Liver (tissue), 9 donors: ENCODE results near the gene CDK17. TPM values are rescaled to one million over a fixed set of nuclear protein-coding genes. Genes with fewer than 3 reads are reported as not detected.

Experiments used
- DNase-seq: peaks from one replicate; pipeline ENCODE4 v3.0.0-alpha.2; 2017; ENCODE audit warnings: low spot score
- H3K27ac ChIP-seq, 2 donors: one replicate each; pipeline ENCODE4 v1.7.0; 2013; ENCODE audit warnings: inconsistent platforms in 2 of 2, low read length in 2 of 2, control low read depth in 1 of 2, low read depth in 1 of 2, mild to moderate bottlenecking in 1 of 2
- H3K27me3 ChIP-seq, 4 donors: one replicate each; pipeline versions ENCODE4 v1.6.1 to v1.7.0; 2013; ENCODE audit warnings: low read length in 3 of 4, inconsistent platforms in 1 of 4, mild to moderate bottlenecking in 1 of 4, moderate library complexity in 1 of 4; ENCODE audit not compliant: control insufficient read depth in 4 of 4, insufficient read depth in 4 of 4
- H3K36me3 ChIP-seq, 4 donors: one replicate each; pipeline versions ENCODE4 v1.6.1 to v1.7.0; 2013; ENCODE audit warnings: low read length in 3 of 4, mild to moderate bottlenecking in 3 of 4, low read depth in 1 of 4, moderate library complexity in 1 of 4; ENCODE audit not compliant: control insufficient read depth in 4 of 4, insufficient read depth in 3 of 4
- H3K4me1 ChIP-seq, 4 donors: one replicate each; pipeline versions ENCODE4 v1.6.1 to v1.7.0; 2013; ENCODE audit warnings: low read length in 3 of 4, mild to moderate bottlenecking in 3 of 4, moderate library complexity in 1 of 4; ENCODE audit not compliant: control insufficient read depth in 4 of 4, insufficient read depth in 4 of 4
- H3K4me3 ChIP-seq, 3 donors: one replicate each; pipeline versions ENCODE4 v1.6.1 to v1.7.0; 2013; ENCODE audit warnings: low read length in 3 of 3, control low read depth in 1 of 3, low read depth in 1 of 3, mild to moderate bottlenecking in 1 of 3
- H3K9ac ChIP-seq, 2 donors: one replicate each; pipeline ENCODE4 v1.7.0; 2013; ENCODE audit warnings: low read length in 2 of 2, mild to moderate bottlenecking in 2 of 2, moderate library complexity in 2 of 2, control low read depth in 1 of 2, low read depth in 1 of 2
- H3K9me3 ChIP-seq, 4 donors: one replicate each; pipeline versions ENCODE4 v1.6.1 to v1.7.0; 2013; ENCODE audit warnings: low read length in 3 of 4; ENCODE audit not compliant: control insufficient read depth in 4 of 4
- EGR1 ChIP-seq, 2 donors: IDR thresholded peaks; 2 replicates each; pipeline ENCODE4 v1.6.1; 2016 to 2018; ENCODE audit warnings: antibody characterized with exemption in 2 of 2, low read depth in 2 of 2
- FOXA1 ChIP-seq: IDR thresholded peaks from 2 replicates; pipeline ENCODE4 v1.6.1; 2016; ENCODE audit warnings: antibody characterized with exemption
- FOXA2 ChIP-seq: IDR thresholded peaks from 2 replicates; pipeline ENCODE4 v1.6.1; 2016; ENCODE audit warnings: antibody characterized with exemption
- GABPA ChIP-seq, 2 donors: IDR thresholded peaks in 1 of 2; conservative IDR thresholded peaks in 1 of 2; 2 replicates each; pipeline ENCODE4 v1.6.1; 2016; ENCODE audit warnings: antibody characterized with exemption in 2 of 2, mild to moderate bottlenecking in 1 of 2, moderate library complexity in 1 of 2
- HNF4A ChIP-seq, 2 donors: conservative IDR thresholded peaks; 2 replicates each; pipeline ENCODE4 v1.6.1; 2016; ENCODE audit warnings: antibody characterized with exemption in 2 of 2, mild to moderate bottlenecking in 2 of 2
- HNF4G ChIP-seq: IDR thresholded peaks from 2 replicates; pipeline ENCODE4 v1.6.1; 2016; ENCODE audit warnings: antibody characterized with exemption
- JUND ChIP-seq, 2 donors: IDR thresholded peaks; 2 replicates each; pipeline ENCODE4 v1.6.1; 2016; ENCODE audit warnings: antibody characterized with exemption in 2 of 2
- MAX ChIP-seq: IDR thresholded peaks from 2 replicates; pipeline ENCODE4 v1.6.1; 2016; ENCODE audit warnings: antibody characterized with exemption
- NR2F2 ChIP-seq: IDR thresholded peaks from 2 replicates; pipeline ENCODE4 v1.6.1; 2016; ENCODE audit warnings: antibody characterized with exemption
- RAD21 ChIP-seq, 2 donors: IDR thresholded peaks; 2 replicates each; pipeline ENCODE4 v1.6.1; 2016; ENCODE audit warnings: antibody characterized with exemption in 2 of 2, mild to moderate bottlenecking in 2 of 2
- REST ChIP-seq: IDR thresholded peaks from 2 replicates; pipeline ENCODE4 v1.6.1; 2016; ENCODE audit warnings: antibody characterized with exemption, mild to moderate bottlenecking
- RXRA ChIP-seq, 2 donors: IDR thresholded peaks; 2 replicates each; pipeline ENCODE4 v1.6.1; 2017 to 2018; ENCODE audit warnings: antibody characterized with exemption in 2 of 2, mild to moderate bottlenecking in 1 of 2
- SP1 ChIP-seq: IDR thresholded peaks from 2 replicates; pipeline ENCODE4 v1.6.1; 2018; ENCODE audit warnings: antibody characterized with exemption, mild to moderate bottlenecking
- TAF1 ChIP-seq: conservative IDR thresholded peaks from 2 replicates; pipeline ENCODE4 v1.6.1; 2016; ENCODE audit warnings: antibody characterized with exemption, mild to moderate bottlenecking
- YY1 ChIP-seq: IDR thresholded peaks from 2 replicates; pipeline ENCODE4 v1.6.1; 2016; ENCODE audit warnings: antibody characterized with exemption, mild to moderate bottlenecking
- ZBTB33 ChIP-seq: IDR thresholded peaks from 2 replicates; pipeline ENCODE4 v1.6.1; 2016; ENCODE audit warnings: antibody characterized with exemption
- WGBS: extraction: QIAGEN DNeasy Blood & Tissue Kit; methylation state at CpG from one replicate; pipeline ENCODE4 v1.1.7; 2013; 5-methylcytosine and 5-hydroxymethylcytosine counted together
- polyA plus RNA-seq, 2 donors: library from polyadenylated mRNA; stranded (reverse) in 1 of 2; unstranded in 1 of 2; fragments of 200-250 nt in 1 of 2; fragments of >200 nt in 1 of 2; fragmentation: Nextera tagmentation in 1 of 2; extraction: Ambion mirVana in 1 of 2; gene quantifications; one replicate each; pipeline versions ENCODE4 v1.2.1 to v1.2.3, GENCODE V29; 2013 to 2015
- total RNA-seq, 2 donors: library from RNA; depleted of rRNA; stranded (reverse); fragments of >200 nt; gene quantifications; one replicate each; pipeline ENCODE4 v1.2.3, GENCODE V29; 2014
- TF ChIP-seq, protein P1 (sequence below): IDR thresholded peaks from 2 replicates; pipeline ENCODE4 v1.6.1; 2016; ENCODE audit warnings: antibody characterized with exemption
- TF ChIP-seq, protein P2 (sequence below): fragments of 150-350 bp; IDR thresholded peaks from 2 replicates; pipeline ENCODE4 v1.5.1; 2017; ENCODE audit warnings: improper control_type of control experiment, low read depth, low read length; ENCODE audit not compliant: missing input control
- donor health status: healthy.
- donor health status: healthy.
- donor health status: healthy.
- donor health status: healthy.
- donor health status: healthy.

Gene CDK17
- total and polyA plus RNA-seq, 4 donors: 4.8 to 25.2 (median 14.9) TPM

GRCh38 chr12:96414637-96415036, 14.4 kb upstream of the CDK17 start:
- no peak overlapping the region for H3K27ac ChIP-seq
- H3K36me3 ChIP-seq: no peaks in the 10 kb centered on the region
- WGBS: 91% methylated on average over 1 of the region's 1 CpG
- TF ChIP-seq, protein P1, sequence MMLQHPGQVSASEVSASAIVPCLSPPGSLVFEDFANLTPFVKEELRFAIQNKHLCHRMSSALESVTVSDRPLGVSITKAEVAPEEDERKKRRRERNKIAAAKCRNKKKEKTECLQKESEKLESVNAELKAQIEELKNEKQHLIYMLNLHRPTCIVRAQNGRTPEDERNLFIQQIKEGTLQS: no peak
- TF ChIP-seq SP1 (no peak), GABPA (IDR thresholded peaks at IDR 0.05 in 1 of 2, conservative IDR thresholded peaks at IDR 0.05 in 1 of 2) (no peak), JUND (IDR thresholded peaks at IDR 0.05) (no peak), EGR1 (IDR thresholded peaks at IDR 0.05; ENCODE audit: low read depth in 2 of 2) (no peak), FOXA2 (no peak), RAD21 (IDR thresholded peaks at IDR 0.05) (no peak), ZBTB33 (no peak), HNF4A (conservative IDR thresholded peaks at IDR 0.05) (no peak), NR2F2 (no peak), TAF1 (no peak), HNF4G (no peak), YY1 (no peak), MAX (no peak), RXRA (IDR thresholded peaks at IDR 0.05) (no peak), FOXA1 (no peak), REST (no peak)
- TF ChIP-seq, protein P2, sequence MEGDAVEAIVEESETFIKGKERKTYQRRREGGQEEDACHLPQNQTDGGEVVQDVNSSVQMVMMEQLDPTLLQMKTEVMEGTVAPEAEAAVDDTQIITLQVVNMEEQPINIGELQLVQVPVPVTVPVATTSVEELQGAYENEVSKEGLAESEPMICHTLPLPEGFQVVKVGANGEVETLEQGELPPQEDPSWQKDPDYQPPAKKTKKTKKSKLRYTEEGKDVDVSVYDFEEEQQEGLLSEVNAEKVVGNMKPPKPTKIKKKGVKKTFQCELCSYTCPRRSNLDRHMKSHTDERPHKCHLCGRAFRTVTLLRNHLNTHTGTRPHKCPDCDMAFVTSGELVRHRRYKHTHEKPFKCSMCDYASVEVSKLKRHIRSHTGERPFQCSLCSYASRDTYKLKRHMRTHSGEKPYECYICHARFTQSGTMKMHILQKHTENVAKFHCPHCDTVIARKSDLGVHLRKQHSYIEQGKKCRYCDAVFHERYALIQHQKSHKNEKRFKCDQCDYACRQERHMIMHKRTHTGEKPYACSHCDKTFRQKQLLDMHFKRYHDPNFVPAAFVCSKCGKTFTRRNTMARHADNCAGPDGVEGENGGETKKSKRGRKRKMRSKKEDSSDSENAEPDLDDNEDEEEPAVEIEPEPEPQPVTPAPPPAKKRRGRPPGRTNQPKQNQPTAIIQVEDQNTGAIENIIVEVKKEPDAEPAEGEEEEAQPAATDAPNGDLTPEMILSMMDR: no peak
- no peaks in the 10 kb centered on the region for H3K27me3 ChIP-seq
- no peak for DNase-seq
- H3K4me1 ChIP-seq: no peaks in the 10 kb centered on the region
- H3K9ac ChIP-seq: no peak overlapping the region
- H3K4me3 ChIP-seq: no peak overlapping the region
- no peaks in the 10 kb centered on the region for H3K9me3 ChIP-seq

DNA sequence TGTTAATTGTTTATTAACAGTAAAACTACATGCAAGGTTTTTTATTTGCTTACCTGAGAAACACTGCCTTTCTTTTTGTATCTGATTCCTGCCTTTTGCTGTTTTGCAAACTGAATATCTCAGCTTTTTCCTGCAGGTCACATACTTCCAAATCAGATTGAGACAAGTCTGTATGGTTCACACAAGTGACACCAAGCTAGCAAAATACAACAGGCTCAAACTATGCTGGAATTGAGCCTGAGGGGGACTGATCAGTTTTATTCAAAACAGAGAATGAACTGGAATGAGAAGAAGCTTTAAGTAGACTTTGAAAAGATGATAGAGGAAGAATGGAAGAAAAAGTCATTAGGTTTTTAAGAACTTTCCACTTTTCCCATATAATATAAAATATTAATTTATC, 12.2 kb upstream of the CDK17 start:
- no peak overlapping the region for H3K4me3 ChIP-seq
- no peaks in the 10 kb centered on the region for H3K4me1 ChIP-seq
- TF ChIP-seq REST: no peak
- TF ChIP-seq TAF1: no peak
- no peak for TF ChIP-seq HNF4G
- TF ChIP-seq RAD21 (IDR thresholded peaks at IDR 0.05): no peak
- no peak for TF ChIP-seq ZBTB33
- TF ChIP-seq YY1: no peak
- TF ChIP-seq RXRA (IDR thresholded peaks at IDR 0.05): no peak
- TF ChIP-seq FOXA1: no peak
- no peak overlapping the region for H3K27ac ChIP-seq
- no peaks in the 10 kb centered on the region for H3K9me3 ChIP-seq
- no peak for DNase-seq
- no peaks in the 10 kb centered on the region for H3K36me3 ChIP-seq
- no peak overlapping the region for H3K9ac ChIP-seq
- H3K27me3 ChIP-seq: no peaks in the 10 kb centered on the region
